C4-2B (cell line): ENCODE measurements around the gene TOP3B.

Experiments
- ZFX ChIP-seq: fragments of 450-650 bp; IDR thresholded peaks from 2 replicates; pipeline ENCODE4 v1.6.1; 2017
- TF ChIP-seq, protein P1 (sequence below): fragments of 450-650 bp; conservative IDR thresholded peaks from 2 replicates; pipeline ENCODE4 v1.5.1; 2017; ENCODE audit warnings: mild to moderate bottlenecking

DNA sequence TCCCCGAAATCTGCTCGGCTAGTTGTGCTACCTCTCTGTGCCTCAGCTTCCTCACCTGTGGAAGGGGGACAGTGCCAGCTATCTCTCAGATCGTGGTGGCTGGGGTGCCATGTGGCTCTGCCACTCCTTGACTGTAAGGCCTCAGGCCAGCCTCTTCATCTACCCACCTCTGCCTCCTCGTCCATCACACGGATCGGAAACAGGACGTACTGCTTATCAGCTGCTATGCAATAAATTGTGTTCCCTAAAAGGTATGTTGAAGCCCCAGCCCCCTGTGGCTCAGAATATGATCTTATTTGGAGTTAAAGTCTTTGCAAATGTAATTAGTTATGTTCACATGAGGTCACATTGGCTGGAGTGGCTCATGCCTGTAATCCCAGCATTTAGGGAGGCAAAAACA is 37.7 kb downstream of the TOP3B start:
- TF ChIP-seq, protein P1, sequence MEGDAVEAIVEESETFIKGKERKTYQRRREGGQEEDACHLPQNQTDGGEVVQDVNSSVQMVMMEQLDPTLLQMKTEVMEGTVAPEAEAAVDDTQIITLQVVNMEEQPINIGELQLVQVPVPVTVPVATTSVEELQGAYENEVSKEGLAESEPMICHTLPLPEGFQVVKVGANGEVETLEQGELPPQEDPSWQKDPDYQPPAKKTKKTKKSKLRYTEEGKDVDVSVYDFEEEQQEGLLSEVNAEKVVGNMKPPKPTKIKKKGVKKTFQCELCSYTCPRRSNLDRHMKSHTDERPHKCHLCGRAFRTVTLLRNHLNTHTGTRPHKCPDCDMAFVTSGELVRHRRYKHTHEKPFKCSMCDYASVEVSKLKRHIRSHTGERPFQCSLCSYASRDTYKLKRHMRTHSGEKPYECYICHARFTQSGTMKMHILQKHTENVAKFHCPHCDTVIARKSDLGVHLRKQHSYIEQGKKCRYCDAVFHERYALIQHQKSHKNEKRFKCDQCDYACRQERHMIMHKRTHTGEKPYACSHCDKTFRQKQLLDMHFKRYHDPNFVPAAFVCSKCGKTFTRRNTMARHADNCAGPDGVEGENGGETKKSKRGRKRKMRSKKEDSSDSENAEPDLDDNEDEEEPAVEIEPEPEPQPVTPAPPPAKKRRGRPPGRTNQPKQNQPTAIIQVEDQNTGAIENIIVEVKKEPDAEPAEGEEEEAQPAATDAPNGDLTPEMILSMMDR, result no peak
- TF ChIP-seq ZFX, result no peak
